ENCODE data around the gene LCN2.

The LCN2 gene

DNA sequence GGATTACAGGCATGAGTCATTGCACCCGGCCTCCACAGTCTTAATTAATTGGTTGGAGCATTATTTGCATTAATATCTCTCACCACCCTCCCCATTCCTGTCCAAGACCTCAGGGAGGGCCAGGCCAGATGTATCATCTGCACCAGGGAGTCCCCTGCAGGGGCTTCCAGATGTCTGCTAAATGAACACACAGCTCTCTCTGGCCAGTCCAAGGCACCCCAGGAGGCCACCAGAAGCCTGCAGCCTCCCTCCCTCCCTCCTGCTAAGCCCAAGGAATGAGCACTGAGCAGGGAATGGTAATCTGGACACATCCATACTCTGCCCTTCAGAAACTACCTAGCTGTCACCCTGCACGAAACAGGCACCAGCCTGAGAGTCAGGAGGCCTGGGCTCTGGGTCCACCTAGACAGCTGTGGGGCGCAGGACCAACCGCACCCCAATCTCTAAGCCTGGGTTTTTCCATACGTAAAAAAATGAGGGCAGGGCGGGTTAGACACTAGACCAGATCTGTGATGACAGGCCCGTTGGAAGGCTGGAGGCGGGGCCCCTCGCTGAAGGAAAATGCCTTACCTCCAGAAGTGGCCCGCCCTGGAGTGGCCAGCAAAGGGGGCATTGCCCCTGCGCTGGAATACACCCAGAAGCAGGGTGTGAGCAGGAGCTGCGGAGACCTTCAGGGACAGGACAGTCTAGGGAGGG, 33.8 kb downstream of the LCN2 start:
- TF ChIP-seq, protein P1, sequence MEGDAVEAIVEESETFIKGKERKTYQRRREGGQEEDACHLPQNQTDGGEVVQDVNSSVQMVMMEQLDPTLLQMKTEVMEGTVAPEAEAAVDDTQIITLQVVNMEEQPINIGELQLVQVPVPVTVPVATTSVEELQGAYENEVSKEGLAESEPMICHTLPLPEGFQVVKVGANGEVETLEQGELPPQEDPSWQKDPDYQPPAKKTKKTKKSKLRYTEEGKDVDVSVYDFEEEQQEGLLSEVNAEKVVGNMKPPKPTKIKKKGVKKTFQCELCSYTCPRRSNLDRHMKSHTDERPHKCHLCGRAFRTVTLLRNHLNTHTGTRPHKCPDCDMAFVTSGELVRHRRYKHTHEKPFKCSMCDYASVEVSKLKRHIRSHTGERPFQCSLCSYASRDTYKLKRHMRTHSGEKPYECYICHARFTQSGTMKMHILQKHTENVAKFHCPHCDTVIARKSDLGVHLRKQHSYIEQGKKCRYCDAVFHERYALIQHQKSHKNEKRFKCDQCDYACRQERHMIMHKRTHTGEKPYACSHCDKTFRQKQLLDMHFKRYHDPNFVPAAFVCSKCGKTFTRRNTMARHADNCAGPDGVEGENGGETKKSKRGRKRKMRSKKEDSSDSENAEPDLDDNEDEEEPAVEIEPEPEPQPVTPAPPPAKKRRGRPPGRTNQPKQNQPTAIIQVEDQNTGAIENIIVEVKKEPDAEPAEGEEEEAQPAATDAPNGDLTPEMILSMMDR (IDR thresholded peaks at IDR 0.05; ENCODE audit: low read depth, low read length) = no peak
- no peak overlapping the region for H3K4me3 ChIP-seq (ENCODE audit: low read depth, low read length)
- no peaks in the 10 kb centered on the region for H3K27me3 ChIP-seq (ENCODE audit: insufficient read depth, low read depth, severe bottlenecking)
- DNase-seq = no peak
- H3K27ac ChIP-seq = no peak overlapping the region
- peaks cover 85% of the 10 kb centered on the region for H3K36me3 ChIP-seq
- H3K9me3 ChIP-seq (ENCODE audit: severe bottlenecking) = peaks cover 5% of the 10 kb centered on the region

DNA sequence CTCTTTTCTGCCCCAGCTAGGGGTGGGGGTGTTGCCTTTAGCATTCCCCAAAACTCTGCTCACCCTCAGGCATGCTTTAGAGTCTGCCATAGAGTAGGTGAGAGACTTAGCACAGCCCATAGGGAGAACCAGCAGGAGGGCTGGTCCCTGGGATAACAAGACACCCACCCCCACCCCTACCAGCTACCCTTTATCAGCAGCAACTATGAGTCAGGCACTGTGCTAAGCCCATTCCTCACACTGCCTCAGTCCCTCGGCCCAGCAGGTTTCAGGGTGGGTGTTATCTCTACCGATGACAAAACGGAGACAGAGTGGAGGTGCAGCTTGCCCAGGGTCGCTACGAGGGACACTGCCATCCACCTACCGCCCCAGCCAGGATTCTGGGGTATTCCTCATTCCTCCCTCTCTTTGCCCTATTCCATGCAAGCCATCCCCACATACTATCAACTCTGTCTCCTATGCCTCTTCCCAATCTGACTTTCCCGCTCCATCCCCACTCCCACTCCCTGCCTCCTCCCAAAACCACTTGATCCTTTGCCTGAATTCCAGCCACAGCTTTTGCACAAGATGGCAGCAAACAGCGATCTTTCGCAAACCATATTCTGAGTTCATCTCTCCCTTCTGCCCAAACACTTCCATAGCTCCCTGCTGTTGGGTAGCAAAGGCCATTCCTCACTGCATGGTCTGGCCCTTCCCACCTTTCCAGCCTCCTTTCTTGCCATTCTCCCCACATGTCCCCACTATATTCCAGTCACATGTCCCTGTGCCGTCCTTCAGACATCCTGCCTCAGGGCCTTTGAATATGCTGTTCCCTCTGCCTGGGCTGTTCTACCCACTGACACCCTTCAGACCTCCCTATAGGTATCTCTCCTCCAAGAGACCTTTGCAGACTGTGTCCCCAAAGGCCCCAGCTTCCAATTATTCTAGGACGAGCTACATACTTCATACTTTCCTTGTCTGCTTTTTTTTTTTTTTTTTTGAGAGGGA, 37.0 kb downstream of the LCN2 start:
- no peak overlapping the region for H3K4me3 ChIP-seq (ENCODE audit: low read depth, low read length)
- peaks cover 77% of the 10 kb centered on the region for H3K36me3 ChIP-seq
- DNase-seq = no peak
- no peaks in the 10 kb centered on the region for H3K27me3 ChIP-seq (ENCODE audit: insufficient read depth, low read depth, severe bottlenecking)
- no peak overlapping the region for H3K27ac ChIP-seq
- no peaks in the 10 kb centered on the region for H3K9me3 ChIP-seq (ENCODE audit: severe bottlenecking)
- TF ChIP-seq, protein P1 (IDR thresholded peaks at IDR 0.05; ENCODE audit: low read depth, low read length) = no peak

DNA sequence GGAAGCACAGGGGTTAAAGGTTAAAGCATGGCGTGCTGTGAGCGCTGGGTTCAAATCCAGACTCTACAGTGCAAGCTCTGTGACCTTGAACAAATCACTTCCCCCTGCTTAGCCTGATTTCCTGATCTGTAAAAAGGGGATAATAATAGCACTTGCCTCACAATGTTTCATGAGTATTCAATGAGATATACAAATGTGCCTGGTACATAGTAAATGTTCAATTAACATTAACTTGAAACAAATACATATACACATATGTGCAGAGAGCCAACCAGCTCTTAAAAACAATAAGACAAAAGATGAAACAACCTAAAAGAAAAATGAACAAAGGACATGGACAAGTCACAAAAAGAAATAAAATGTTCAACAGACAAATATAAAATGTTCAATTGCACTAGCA, 38.1 kb downstream of the LCN2 start:
- H3K36me3 ChIP-seq = peaks cover 75% of the 10 kb centered on the region
- TF ChIP-seq, protein P1 (IDR thresholded peaks at IDR 0.05; ENCODE audit: low read depth, low read length) = no peak
- no peaks in the 10 kb centered on the region for H3K27me3 ChIP-seq (ENCODE audit: insufficient read depth, low read depth, severe bottlenecking)
- no peak for DNase-seq
- H3K27ac ChIP-seq = no peak overlapping the region
- H3K4me3 ChIP-seq (ENCODE audit: low read depth, low read length) = no peak overlapping the region
- no peaks in the 10 kb centered on the region for H3K9me3 ChIP-seq (ENCODE audit: severe bottlenecking)

DNA sequence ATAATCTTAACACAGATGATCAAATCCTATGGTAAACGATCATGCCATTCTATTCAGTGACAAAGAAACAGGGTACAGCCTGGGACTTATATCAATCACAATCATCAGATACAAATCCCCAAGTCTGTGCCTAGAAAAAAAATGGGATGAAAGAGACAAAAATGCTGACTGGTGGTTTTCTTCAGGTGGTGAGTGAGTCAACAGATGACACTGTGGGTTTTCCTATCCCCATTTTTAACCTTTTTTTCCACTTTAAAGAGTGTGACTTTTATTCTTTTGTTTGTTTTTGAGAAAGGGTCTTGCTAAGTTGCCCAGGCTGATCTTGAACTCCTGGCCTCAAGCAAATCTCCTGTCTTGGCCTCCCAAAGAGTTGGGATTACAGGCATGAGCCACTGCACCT, 39.0 kb downstream of the LCN2 start:
- Histone ChIP-seq H3K27ac (no peak overlapping the region), H3K27me3 (ENCODE audit: insufficient read depth, low read depth, severe bottlenecking) (no peaks in the 10 kb centered on the region), H3K4me3 (ENCODE audit: low read depth, low read length) (no peak overlapping the region), H3K9me3 (ENCODE audit: severe bottlenecking) (no peaks in the 10 kb centered on the region), H3K36me3 (peaks cover 66% of the 10 kb centered on the region)
- TF ChIP-seq, protein P1 (IDR thresholded peaks at IDR 0.05; ENCODE audit: low read depth, low read length) = no peak
- DNase-seq = no peak

DNA sequence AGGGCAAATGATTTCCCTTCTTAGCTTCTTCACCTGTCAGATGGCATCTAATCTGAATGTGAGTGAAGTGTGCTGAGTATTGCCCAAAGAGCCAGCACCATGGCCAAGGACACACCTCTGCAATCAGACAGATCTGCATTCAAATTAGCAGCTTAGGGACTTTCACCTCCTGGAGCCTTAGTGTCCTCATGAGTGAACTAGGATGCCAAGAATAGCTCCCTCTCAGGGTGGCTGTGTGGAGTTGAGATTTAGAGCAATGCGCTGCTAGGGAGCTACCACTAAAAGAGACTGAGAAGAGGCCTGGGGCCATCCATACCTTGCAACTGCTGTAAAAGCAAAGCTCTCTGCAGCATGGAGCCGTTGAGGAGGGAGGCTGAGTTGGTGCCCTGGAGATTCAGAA, 40.8 kb downstream of the LCN2 start:
- H3K27me3 ChIP-seq (ENCODE audit: insufficient read depth, low read depth, severe bottlenecking) = no peaks in the 10 kb centered on the region
- no peaks in the 10 kb centered on the region for H3K9me3 ChIP-seq (ENCODE audit: severe bottlenecking)
- DNase-seq = no peak
- H3K36me3 ChIP-seq = peaks cover 48% of the 10 kb centered on the region
- TF ChIP-seq, protein P1 (IDR thresholded peaks at IDR 0.05; ENCODE audit: low read depth, low read length) = no peak
- no peak overlapping the region for H3K27ac ChIP-seq
- no peak overlapping the region for H3K4me3 ChIP-seq (ENCODE audit: low read depth, low read length)
